Lower leg skin (tissue), 3 donors: Measurements from ENCODE around the gene TP63.

Experiments
- CTCF ChIP-seq, 3 donors: fragments of 450-650 bp; IDR thresholded peaks; one replicate each; pipeline ENCODE4 v1.5.1; 2016; ENCODE audit warnings: antibody characterized with exemption in 3 of 3, mild to moderate bottlenecking in 3 of 3, moderate library complexity in 2 of 3
- POLR2A ChIP-seq, 2 donors: fragments of 450-650 bp; IDR thresholded peaks; one replicate each; pipeline ENCODE4 v1.6.1; 2016 to 2017; ENCODE audit warnings: antibody characterized with exemption in 2 of 2, mild to moderate bottlenecking in 1 of 2, moderate library complexity in 1 of 2

- TF ChIP-seq CTCF (IDR thresholded peaks at IDR 0.05) (no peak), POLR2A (IDR thresholded peaks at IDR 0.05) (no peak)
Measured at GRCh38 chr3:189803254-189803653, 172.1 kb downstream of the TP63 start.
